ENCODE data around the gene FOSL2. TPM values are rescaled to one million over a fixed set of nuclear protein-coding genes. Genes with fewer than 3 reads are reported as not detected.

FOSL2 gene
- total and polyA plus RNA-seq, 2 experiments from 2014 or later: 0.60 to 4.3 TPM

DNA sequence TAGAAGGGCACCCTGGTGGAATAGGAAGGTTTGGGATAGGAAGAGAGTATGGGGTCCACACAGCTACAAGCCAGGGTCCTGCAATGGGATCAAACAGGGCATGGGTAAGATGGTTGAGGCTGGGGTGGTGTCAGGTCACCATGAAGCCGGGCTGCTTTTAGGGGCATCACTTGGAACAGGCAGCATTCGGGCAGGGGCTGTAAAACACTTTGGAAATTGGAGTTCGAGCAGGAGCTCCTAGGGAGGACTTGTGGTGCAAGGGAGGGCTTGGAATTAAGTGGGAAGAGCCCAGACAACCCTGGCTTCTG, 56.1 kb downstream of the FOSL2 start:
- H3K4me3 Mint-ChIP-seq: no peak overlapping the region
- Histone ChIP-seq H3K27me3 (ENCODE audit: insufficient read depth) (no peaks in the 10 kb centered on the region), H4K20me1 (replicated peaks; ENCODE audit: insufficient read depth) (no peaks in the 10 kb centered on the region), H3K4me2 (no peak overlapping the region), H3K4me3 (no peak overlapping the region), H2AFZ (no peak overlapping the region), H3K4me1 (ENCODE audit: insufficient read depth) (no peaks in the 10 kb centered on the region), H3K9me2 (ENCODE audit: insufficient read depth) (no peaks in the 10 kb centered on the region), H3K79me2 (replicated peaks; ENCODE audit: insufficient read depth) (no peaks in the 10 kb centered on the region), H3K36me3 (ENCODE audit: insufficient read depth) (no peaks in the 10 kb centered on the region), H3K27ac (ENCODE audit: low read depth) (no peak overlapping the region), H3F3A (replicated peaks; ENCODE audit: low read depth) (no peaks in the 10 kb centered on the region)
- H3K4me1 Mint-ChIP-seq: peaks cover 5% of the 10 kb centered on the region; the same call in 2 of the 3 replicates
- ATAC-seq (no peak), DNase-seq (ENCODE audit: low spot score) (no peak)
- H3K27ac Mint-ChIP-seq: no peak overlapping the region
- peaks cover 5% of the 10 kb centered on the region for H3K27me3 Mint-ChIP-seq (ENCODE audit: insufficient read depth, low read depth, poor library complexity)
- H3K9me3 Mint-ChIP-seq: no peaks in the 10 kb centered on the region
- TF ChIP-seq, protein P1, sequence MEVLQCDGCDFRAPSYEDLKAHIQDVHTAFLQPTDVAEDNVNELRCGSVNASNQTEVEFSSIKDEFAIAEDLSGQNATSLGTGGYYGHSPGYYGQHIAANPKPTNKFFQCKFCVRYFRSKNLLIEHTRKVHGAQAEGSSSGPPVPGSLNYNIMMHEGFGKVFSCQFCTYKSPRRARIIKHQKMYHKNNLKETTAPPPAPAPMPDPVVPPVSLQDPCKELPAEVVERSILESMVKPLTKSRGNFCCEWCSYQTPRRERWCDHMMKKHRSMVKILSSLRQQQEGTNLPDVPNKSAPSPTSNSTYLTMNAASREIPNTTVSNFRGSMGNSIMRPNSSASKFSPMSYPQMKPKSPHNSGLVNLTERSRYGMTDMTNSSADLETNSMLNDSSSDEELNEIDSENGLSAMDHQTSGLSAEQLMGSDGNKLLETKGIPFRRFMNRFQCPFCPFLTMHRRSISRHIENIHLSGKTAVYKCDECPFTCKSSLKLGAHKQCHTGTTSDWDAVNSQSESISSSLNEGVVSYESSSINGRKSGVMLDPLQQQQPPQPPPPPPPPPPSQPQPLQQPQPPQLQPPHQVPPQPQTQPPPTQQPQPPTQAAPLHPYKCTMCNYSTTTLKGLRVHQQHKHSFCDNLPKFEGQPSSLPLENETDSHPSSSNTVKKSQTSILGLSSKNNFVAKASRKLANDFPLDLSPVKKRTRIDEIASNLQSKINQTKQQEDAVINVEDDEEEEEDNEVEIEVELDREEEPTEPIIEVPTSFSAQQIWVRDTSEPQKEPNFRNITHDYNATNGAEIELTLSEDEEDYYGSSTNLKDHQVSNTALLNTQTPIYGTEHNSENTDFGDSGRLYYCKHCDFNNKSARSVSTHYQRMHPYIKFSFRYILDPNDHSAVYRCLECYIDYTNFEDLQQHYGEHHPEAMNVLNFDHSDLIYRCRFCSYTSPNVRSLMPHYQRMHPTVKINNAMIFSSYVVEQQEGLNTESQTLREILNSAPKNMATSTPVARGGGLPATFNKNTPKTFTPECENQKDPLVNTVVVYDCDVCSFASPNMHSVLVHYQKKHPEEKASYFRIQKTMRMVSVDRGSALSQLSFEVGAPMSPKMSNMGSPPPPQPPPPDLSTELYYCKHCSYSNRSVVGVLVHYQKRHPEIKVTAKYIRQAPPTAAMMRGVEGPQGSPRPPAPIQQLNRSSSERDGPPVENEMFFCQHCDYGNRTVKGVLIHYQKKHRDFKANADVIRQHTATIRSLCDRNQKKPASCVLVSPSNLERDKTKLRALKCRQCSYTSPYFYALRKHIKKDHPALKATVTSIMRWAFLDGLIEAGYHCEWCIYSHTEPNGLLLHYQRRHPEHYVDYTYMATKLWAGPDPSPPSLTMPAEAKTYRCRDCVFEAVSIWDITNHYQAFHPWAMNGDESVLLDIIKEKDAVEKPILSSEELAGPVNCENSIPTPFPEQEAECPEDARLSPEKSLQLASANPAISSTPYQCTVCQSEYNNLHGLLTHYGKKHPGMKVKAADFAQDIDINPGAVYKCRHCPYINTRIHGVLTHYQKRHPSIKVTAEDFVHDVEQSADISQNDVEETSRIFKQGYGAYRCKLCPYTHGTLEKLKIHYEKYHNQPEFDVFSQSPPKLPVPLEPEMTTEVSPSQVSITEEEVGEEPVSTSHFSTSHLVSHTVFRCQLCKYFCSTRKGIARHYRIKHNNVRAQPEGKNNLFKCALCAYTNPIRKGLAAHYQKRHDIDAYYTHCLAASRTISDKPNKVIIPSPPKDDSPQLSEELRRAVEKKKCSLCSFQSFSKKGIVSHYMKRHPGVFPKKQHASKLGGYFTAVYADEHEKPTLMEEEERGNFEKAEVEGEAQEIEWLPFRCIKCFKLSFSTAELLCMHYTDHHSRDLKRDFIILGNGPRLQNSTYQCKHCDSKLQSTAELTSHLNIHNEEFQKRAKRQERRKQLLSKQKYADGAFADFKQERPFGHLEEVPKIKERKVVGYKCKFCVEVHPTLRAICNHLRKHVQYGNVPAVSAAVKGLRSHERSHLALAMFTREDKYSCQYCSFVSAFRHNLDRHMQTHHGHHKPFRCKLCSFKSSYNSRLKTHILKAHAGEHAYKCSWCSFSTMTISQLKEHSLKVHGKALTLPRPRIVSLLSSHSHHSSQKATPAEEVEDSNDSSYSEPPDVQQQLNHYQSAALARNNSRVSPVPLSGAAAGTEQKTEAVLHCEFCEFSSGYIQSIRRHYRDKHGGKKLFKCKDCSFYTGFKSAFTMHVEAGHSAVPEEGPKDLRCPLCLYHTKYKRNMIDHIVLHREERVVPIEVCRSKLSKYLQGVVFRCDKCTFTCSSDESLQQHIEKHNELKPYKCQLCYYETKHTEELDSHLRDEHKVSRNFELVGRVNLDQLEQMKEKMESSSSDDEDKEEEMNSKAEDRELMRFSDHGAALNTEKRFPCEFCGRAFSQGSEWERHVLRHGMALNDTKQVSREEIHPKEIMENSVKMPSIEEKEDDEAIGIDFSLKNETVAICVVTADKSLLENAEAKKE (CRISPR knock-in tag; IDR thresholded peaks at IDR 0.05): no peak
- TF ChIP-seq ZNF331 (CRISPR knock-in tag; IDR thresholded peaks at IDR 0.05; ENCODE audit: low read depth) (no peak), ZNF114 (CRISPR knock-in tag; IDR thresholded peaks at IDR 0.05) (no peak), POLR2AphosphoS5 (IDR thresholded peaks at IDR 0.05; ENCODE audit: low read depth) (no peak), EZH2phosphoT487 (IDR thresholded peaks at IDR 0.05; ENCODE audit: unreplicated experiment) (no peak), STAT1 (IDR thresholded peaks at IDR 0.05; ENCODE audit: unreplicated experiment) (no peak), JUNB (IDR thresholded peaks at IDR 0.05; ENCODE audit: unreplicated experiment) (no peak), CREB1 (CRISPR knock-in tag; IDR thresholded peaks at IDR 0.05; ENCODE audit: low read depth) (no peak), EZH2 (IDR thresholded peaks at IDR 0.05; ENCODE audit: low read depth, unreplicated experiment) (no peak), ETS1 (IDR thresholded peaks at IDR 0.05) (no peak), NANOG (IDR thresholded peaks at IDR 0.05; ENCODE audit: borderline replicate concordance) (no peak)
- TF ChIP-seq, protein P2, sequence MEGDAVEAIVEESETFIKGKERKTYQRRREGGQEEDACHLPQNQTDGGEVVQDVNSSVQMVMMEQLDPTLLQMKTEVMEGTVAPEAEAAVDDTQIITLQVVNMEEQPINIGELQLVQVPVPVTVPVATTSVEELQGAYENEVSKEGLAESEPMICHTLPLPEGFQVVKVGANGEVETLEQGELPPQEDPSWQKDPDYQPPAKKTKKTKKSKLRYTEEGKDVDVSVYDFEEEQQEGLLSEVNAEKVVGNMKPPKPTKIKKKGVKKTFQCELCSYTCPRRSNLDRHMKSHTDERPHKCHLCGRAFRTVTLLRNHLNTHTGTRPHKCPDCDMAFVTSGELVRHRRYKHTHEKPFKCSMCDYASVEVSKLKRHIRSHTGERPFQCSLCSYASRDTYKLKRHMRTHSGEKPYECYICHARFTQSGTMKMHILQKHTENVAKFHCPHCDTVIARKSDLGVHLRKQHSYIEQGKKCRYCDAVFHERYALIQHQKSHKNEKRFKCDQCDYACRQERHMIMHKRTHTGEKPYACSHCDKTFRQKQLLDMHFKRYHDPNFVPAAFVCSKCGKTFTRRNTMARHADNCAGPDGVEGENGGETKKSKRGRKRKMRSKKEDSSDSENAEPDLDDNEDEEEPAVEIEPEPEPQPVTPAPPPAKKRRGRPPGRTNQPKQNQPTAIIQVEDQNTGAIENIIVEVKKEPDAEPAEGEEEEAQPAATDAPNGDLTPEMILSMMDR (conservative IDR thresholded peaks at IDR 0.05; ENCODE audit: low read depth in 2 of 2): no peak
- TF ChIP-seq, protein P3, sequence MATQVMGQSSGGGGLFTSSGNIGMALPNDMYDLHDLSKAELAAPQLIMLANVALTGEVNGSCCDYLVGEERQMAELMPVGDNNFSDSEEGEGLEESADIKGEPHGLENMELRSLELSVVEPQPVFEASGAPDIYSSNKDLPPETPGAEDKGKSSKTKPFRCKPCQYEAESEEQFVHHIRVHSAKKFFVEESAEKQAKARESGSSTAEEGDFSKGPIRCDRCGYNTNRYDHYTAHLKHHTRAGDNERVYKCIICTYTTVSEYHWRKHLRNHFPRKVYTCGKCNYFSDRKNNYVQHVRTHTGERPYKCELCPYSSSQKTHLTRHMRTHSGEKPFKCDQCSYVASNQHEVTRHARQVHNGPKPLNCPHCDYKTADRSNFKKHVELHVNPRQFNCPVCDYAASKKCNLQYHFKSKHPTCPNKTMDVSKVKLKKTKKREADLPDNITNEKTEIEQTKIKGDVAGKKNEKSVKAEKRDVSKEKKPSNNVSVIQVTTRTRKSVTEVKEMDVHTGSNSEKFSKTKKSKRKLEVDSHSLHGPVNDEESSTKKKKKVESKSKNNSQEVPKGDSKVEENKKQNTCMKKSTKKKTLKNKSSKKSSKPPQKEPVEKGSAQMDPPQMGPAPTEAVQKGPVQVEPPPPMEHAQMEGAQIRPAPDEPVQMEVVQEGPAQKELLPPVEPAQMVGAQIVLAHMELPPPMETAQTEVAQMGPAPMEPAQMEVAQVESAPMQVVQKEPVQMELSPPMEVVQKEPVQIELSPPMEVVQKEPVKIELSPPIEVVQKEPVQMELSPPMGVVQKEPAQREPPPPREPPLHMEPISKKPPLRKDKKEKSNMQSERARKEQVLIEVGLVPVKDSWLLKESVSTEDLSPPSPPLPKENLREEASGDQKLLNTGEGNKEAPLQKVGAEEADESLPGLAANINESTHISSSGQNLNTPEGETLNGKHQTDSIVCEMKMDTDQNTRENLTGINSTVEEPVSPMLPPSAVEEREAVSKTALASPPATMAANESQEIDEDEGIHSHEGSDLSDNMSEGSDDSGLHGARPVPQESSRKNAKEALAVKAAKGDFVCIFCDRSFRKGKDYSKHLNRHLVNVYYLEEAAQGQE (IDR thresholded peaks at IDR 0.05; ENCODE audit: unreplicated experiment): no peak
- H3K36me3 Mint-ChIP-seq (ENCODE audit: low read depth): no peaks in the 10 kb centered on the region
